H1 (cell line): Measurements from ENCODE around the gene IRX4. TPM values are rescaled to one million over a fixed set of nuclear protein-coding genes. Genes with fewer than 3 reads are reported as not detected.

Source experiments
- ATF3 ChIP-seq: IDR thresholded peaks from 2 replicates; pipeline ENCODE4 v1.6.1; 2011; ENCODE audit warnings: low read depth, mild to moderate bottlenecking, low read length; ENCODE audit not compliant: insufficient read depth
- polyA plus RNA-seq, 7 experiments: library from polyadenylated mRNA; depleted of rRNA in 3 of 7; stranded (reverse) in 5 of 7; unstranded in 2 of 7; fragments of >200 nt in 5 of 7; fragments of 200-250 nt in 2 of 7; gene quantifications; 1 replicate in 5 of 7; 2 replicates in 1 of 7; 4 replicates in 1 of 7; pipeline versions ENCODE4 v1.2.1 to v1.2.3, GENCODE V29; 2011 to 2013; ENCODE audit warnings: missing spikeins in 2 of 7, mixed read lengths in 2 of 7
- total RNA-seq: library from RNA; stranded (reverse); fragmentation: NEBNext Ultra II Directional; extraction: Animal tissue kit (Norgen Biotek cat#: 25700); gene quantifications from 2 replicates; pipeline ENCODE4 v1.2.1, GENCODE V29; 2021

Gene IRX4
- total and polyA plus RNA-seq, 2 of the 8 experiments (the other 6 are each of a cell fraction or from before 2014, with no cell fraction given): 0.45 to 1.2 TPM

- TF ChIP-seq ATF3: no peak
- TF ChIP-seq, all 59 proteins: peak for 0
Measured at GRCh38 chr5:1835431-1835830, 47.3 kb downstream of the IRX4 start (continued).
